ENCODE measurements around the gene RICTOR. TPM values are rescaled to one million over a fixed set of nuclear protein-coding genes. Genes with fewer than 3 reads are reported as not detected.

Gene RICTOR
- total and polyA plus RNA-seq, 9 of the 15 experiments (the other 6 are each of a cell fraction or from before 2014, with no cell fraction given) = 13.9 to 46.6 (median 22.6) TPM

- TF ChIP-seq, protein P1, sequence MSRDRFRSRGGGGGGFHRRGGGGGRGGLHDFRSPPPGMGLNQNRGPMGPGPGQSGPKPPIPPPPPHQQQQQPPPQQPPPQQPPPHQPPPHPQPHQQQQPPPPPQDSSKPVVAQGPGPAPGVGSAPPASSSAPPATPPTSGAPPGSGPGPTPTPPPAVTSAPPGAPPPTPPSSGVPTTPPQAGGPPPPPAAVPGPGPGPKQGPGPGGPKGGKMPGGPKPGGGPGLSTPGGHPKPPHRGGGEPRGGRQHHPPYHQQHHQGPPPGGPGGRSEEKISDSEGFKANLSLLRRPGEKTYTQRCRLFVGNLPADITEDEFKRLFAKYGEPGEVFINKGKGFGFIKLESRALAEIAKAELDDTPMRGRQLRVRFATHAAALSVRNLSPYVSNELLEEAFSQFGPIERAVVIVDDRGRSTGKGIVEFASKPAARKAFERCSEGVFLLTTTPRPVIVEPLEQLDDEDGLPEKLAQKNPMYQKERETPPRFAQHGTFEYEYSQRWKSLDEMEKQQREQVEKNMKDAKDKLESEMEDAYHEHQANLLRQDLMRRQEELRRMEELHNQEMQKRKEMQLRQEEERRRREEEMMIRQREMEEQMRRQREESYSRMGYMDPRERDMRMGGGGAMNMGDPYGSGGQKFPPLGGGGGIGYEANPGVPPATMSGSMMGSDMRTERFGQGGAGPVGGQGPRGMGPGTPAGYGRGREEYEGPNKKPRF (IDR thresholded peaks at IDR 0.05; ENCODE audit: low read depth, low read length) = no peak
- TF ChIP-seq, protein P2, sequence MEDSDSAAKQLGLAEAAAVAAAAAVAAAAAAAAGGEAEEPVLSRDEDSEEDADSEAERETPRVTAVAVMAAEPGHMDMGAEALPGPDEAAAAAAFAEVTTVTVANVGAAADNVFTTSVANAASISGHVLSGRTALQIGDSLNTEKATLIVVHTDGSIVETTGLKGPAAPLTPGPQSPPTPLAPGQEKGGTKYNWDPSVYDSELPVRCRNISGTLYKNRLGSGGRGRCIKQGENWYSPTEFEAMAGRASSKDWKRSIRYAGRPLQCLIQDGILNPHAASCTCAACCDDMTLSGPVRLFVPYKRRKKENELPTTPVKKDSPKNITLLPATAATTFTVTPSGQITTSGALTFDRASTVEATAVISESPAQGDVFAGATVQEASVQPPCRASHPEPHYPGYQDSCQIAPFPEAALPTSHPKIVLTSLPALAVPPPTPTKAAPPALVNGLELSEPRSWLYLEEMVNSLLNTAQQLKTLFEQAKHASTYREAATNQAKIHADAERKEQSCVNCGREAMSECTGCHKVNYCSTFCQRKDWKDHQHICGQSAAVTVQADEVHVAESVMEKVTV (CRISPR knock-in tag; IDR thresholded peaks at IDR 0.05) = peak; percentile 32
These were observed 17.9 kb upstream of the RICTOR start (continued) for GRCh38 chr5:39091940-39092580.

GRCh38 chr5:39083968-39084367 lies 9.8 kb upstream of the RICTOR start:
- in situ Hi-C loops (cut with MboI) = no loop called here
- H3K4me1 ChIP-seq (replicated peaks in 1 of 2; ENCODE audit: control insufficient read depth in 2 of 2, insufficient read depth in 2 of 2, low read length in 2 of 2) = no peaks in the 10 kb centered on the region
- WGBS (ENCODE audit: insufficient coverage, low coverage, missing lambda C conversion rate) = 62% methylated on average over 1 of the region's 1 CpG
- DNase-seq (ENCODE audit: extremely low read depth in 1 of 4, low spot score in 3 of 4) (no peak), FAIRE-seq (no peak), ATAC-seq (no peak)
- no TSS peak for BruUV-seq (replicated peaks)
- H3K9me1 ChIP-seq (ENCODE audit: control insufficient read depth, insufficient read depth, low read length) = no peaks in the 10 kb centered on the region
- no peak overlapping the region for H3K27ac ChIP-seq (ENCODE audit: extremely low read depth, low read depth, low read length)
- intact Hi-C loops (cut with micrococcal nuclease) = loop anchor here (5.0 to 10.0 kb wide), 4 partner anchors 133 to 639 kb away; partner anchors contain the start of gene FYB1
- no peaks in the 10 kb centered on the region for H3K27me3 ChIP-seq (ENCODE audit: control insufficient read depth in 2 of 2, insufficient read depth in 2 of 2, low read length in 2 of 2)
- ChIA-PET POLR2A (no interaction called here), CTCF (ENCODE audit: low intra/inter-chr PET ratio) (no interaction called here)
- H4K20me1 ChIP-seq (replicated peaks; ENCODE audit: control insufficient read depth, insufficient read depth, low read length) = no peaks in the 10 kb centered on the region
- H2AFZ ChIP-seq (ENCODE audit: low read depth, low read length) = no peak overlapping the region
- no peak overlapping the region for H3K4me3 ChIP-seq
- H3K36me3 ChIP-seq (ENCODE audit: control insufficient read depth, insufficient read depth, low read length) = no peaks in the 10 kb centered on the region
- no peaks in the 10 kb centered on the region for H3K9me3 ChIP-seq (replicated peaks; ENCODE audit: control insufficient read depth, insufficient read depth, low read depth, low read length)
- H3K9ac ChIP-seq (ENCODE audit: insufficient read depth in 1 of 2, low read depth in 2 of 2, low read length in 2 of 2) = no peak overlapping the region
- no peaks in the 10 kb centered on the region for H3K79me2 ChIP-seq (ENCODE audit: control insufficient read depth, insufficient read depth, low read length)
- H3K4me2 ChIP-seq (ENCODE audit: insufficient read depth, low read length) = no peak overlapping the region
- TF ChIP-seq ZNF224 (CRISPR knock-in tag; IDR thresholded peaks at IDR 0.05) (no peak), PRPF4 (IDR thresholded peaks at IDR 0.05; ENCODE audit: insufficient read depth, low read depth, low read length, poor library complexity, severe bottlenecking) (no peak), PPARD (CRISPR knock-in tag; IDR thresholded peaks at IDR 0.05) (no peak), TEAD1 (CRISPR knock-in tag; IDR thresholded peaks at IDR 0.05) (no peak), SMARCE1 (IDR thresholded peaks at IDR 0.05) (no peak), NR0B1 (IDR thresholded peaks at IDR 0.05; ENCODE audit: partially characterized antibody) (no peak)
